HG02763 (cell line): Measurements from ENCODE around the gene NIP7.

ENCODE experiments used
- ATAC-seq: cut with Tn5 transposase; IDR thresholded peaks from one replicate; pipeline ENCODE4 v1.9.1; 2021; ENCODE audit warnings: mild to moderate bottlenecking, moderate library complexity; ENCODE audit not compliant: unreplicated experiment

NIP7 gene

DNA sequence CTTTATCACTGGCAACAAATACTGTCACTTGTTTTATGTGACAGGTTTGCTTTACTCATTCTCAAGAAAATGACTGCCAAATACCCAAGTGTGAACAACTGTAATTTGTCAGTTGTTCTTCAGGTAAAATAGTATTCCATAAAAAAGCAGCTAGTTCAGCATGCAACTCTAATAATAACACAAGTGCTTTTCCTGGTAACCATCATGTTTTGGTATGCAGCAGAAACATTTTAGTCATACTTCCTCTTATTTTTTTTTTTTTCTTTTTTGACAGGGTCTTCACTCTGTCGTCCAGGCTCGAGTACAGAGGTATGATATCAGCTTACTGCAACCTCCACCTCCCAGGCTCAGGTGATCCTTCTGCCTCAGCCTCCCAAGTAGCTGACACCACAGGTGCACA is 41.7 kb downstream of the NIP7 start:
- ATAC-seq = no peak

DNA sequence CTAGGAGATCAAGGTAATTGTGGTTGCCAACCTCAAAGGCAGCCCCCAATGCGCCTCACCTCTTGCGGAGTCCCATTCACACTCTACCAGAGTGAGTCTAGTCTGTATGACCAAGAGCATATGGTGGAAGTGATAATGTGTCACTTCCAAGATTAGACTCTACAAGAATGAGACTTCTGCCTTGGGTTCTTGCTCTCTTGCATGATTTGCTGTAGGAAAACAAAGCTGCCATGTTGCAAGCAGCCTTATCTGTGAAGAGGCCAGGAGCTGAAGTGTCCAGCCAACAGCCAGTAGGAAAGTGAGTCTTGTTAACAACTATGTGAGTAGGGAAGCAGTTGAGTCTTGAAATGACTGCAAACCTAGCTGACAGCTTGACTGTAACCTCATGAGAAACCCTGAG is 42.8 kb downstream of the NIP7 start:
- no peak for ATAC-seq

DNA sequence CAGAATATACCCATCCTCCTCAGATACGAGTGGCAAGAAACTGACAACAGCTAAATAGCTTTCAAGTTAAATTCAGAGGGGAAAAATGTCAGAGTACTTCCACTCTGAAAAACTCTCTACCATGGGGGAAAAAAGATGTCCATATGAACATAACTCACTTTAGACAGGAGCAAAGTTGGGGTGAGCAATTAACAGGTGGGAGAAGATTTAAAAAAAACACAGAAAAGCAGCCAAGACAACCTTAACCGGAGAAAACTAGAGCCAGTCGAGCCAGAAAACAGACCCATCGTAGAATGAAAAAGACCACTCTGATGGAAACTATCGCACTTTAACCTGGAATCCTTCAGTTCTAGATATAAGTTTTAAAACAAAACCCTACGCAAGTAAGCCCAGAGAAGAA is 45.4 kb downstream of the NIP7 start:
- ATAC-seq = no peak

DNA sequence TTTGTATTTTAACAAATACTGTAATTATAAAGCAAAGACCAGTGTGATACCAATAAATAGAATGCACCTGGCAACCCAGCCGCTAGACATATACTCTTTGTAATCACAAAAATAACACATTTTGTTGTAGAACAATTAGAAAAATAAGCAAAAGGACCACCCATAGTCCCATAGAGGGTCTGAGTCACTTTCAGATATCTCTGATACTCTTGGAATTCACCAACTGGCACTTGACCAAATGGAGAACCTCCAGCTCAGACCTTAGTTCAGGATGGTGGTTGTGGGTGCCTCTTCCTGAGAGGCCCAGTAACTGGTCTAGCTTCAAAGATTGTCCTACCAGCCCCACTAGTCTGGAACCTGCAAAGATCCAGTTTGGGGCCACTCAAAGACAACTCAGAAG is 47.0 kb downstream of the NIP7 start:
- no peak for ATAC-seq
